Keratinocyte (primary cell): ENCODE results near the gene MEF2A.

Experiments used
- EZH2 ChIP-seq: IDR thresholded peaks from one replicate; pipeline ENCODE4 v1.6.1; 2012; ENCODE audit warnings: inconsistent platforms, mild to moderate bottlenecking, low read length, moderate library complexity
- TF ChIP-seq, protein P1 (sequence below), 3 experiments: IDR thresholded peaks in 1 of 3; conservative IDR thresholded peaks in 1 of 3; optimal IDR thresholded peaks in 1 of 3; 2 replicates in 2 of 3; 3 replicates in 1 of 3; pipeline versions ENCODE3 to v1.5.1; 2011; ENCODE audit warnings: low read length in 3 of 3, mild to moderate bottlenecking in 3 of 3, moderate library complexity in 2 of 3, control low read depth in 1 of 3, inconsistent platforms in 1 of 3; ENCODE audit not compliant: insufficient read depth in 2 of 3; ENCODE audit errors: extremely low read depth in 1 of 3

DNA sequence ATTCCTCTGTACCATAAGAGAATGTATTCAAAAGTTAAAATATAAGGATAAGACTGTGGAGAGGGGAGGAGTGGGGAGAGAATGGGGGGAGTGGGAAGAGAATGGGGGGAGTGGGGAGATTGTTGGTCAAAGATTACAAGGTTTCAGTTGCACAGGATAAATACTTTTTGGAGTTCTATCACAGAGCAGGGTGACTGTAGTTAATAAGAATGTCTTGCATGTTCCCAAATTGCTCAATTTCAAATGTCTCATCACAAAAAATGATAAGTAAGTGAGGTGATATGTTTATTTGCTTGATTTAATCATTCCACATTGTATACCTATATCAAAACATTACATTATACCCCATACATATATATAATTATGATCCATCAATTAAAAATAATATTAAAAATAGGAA, 23.0 kb upstream of the MEF2A start:
- TF ChIP-seq, protein P1, sequence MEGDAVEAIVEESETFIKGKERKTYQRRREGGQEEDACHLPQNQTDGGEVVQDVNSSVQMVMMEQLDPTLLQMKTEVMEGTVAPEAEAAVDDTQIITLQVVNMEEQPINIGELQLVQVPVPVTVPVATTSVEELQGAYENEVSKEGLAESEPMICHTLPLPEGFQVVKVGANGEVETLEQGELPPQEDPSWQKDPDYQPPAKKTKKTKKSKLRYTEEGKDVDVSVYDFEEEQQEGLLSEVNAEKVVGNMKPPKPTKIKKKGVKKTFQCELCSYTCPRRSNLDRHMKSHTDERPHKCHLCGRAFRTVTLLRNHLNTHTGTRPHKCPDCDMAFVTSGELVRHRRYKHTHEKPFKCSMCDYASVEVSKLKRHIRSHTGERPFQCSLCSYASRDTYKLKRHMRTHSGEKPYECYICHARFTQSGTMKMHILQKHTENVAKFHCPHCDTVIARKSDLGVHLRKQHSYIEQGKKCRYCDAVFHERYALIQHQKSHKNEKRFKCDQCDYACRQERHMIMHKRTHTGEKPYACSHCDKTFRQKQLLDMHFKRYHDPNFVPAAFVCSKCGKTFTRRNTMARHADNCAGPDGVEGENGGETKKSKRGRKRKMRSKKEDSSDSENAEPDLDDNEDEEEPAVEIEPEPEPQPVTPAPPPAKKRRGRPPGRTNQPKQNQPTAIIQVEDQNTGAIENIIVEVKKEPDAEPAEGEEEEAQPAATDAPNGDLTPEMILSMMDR (optimal IDR thresholded peaks at IDR 0.05 in 1 of 3, IDR thresholded peaks at IDR 0.05 in 1 of 3, conservative IDR thresholded peaks at IDR 0.05 in 1 of 3; ENCODE audit: extremely low read depth in 1 of 3, insufficient read depth in 2 of 3, low read length in 3 of 3): no peak
- no peak for TF ChIP-seq EZH2
